Measurements from ENCODE around the gene ATP6V0A1.

GRCh38 chr17:42509841-42510240 lies 51.2 kb downstream of the ATP6V0A1 start:
- TF ChIP-seq EP300 (IDR thresholded peaks at IDR 0.05; ENCODE audit: low read depth), result no peak
- no peak for TF ChIP-seq CTCF (IDR thresholded peaks at IDR 0.05)
